GM21390 (cell line): Measurements from ENCODE around the gene SIPA1.
A peak's percentile ranks its signal among the peaks of the same experiment; 100 is the strongest.

Experiments
- ATAC-seq: cut with Tn5 transposase; IDR thresholded peaks from one replicate; pipeline ENCODE4 v1.9.1; 2021; ENCODE audit not compliant: unreplicated experiment

The SIPA1 gene

DNA sequence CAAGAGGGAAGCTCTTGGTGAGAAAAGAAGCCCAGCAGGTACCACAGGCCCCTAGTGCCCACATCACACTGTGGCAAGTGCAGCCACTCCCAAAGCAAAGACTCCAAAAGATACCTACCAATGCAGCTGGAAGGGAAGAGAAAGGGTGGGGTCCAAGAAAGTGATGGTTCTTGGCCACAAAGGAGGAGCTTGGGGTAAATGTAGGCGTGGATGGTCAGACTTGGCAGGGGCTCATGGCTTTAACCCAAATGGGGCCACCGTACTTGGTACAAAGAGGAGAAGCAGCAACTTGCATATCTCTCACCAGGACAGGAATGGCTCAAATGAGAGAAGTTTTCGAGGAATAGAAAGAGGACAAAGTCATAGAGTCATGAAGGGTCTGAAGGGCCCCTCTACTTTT, 28.7 kb upstream of the SIPA1 start:
- ATAC-seq, result no peak

- ATAC-seq, result no peak
Observed at GRCh38 chr11:65609665-65610064, 28.2 kb upstream of the SIPA1 start.

DNA sequence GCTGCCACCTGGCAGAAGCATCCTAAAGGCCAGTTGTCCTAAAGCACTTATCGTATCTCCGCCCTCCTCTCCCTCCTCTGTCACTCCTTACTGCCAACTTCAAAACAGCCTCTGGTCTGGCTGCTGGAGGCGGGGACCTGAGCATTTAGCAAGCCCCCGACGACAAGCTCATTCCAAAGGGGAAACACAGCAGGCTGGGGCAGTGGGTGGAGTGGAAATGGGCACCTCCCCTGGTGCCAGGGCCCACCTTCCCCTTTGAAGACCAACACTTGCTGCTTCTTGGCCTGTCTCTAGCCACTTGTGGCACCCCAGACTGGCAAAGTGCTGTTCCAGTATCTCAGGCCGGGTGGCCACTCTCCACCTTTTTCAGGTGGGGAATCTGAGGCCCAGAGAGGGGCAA, 27.5 kb upstream of the SIPA1 start:
- ATAC-seq, result no peak

DNA sequence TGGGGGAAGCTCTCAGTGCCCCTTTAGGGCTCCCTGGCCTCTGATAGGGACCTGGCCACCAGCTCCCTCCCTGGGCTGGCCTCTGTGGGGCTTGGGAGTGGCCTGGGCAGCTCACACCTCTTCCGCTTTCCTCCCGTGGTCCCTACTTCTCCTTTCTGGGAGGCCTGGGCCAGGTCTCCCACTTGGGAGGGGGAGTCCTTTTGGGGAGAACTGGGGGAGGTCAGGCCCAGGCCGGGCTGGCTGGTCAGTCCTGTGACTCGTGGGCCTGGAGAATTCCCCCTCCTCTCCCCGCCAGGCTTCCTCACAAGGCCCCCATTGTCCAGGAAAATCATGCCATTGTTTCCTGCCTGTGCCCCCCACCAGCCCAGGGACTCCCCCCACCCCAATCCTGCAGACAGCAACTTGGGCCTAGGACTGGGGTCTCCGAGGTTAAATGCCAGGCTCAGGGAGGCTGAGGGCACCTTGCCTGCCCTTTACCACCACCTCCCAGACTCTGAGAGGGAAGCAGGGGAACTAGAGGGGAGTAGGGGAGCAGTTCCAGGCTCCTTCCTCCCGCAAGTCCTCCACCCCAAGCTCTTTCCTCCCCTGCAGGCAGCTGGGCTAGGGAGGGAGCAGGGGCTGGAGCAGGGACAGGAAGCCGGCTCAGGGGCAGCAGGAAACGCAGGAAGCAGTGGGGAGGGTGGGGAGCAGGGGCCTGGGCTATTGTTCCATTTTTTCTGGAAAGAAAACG, 26.7 kb upstream of the SIPA1 start:
- no peak for ATAC-seq

DNA sequence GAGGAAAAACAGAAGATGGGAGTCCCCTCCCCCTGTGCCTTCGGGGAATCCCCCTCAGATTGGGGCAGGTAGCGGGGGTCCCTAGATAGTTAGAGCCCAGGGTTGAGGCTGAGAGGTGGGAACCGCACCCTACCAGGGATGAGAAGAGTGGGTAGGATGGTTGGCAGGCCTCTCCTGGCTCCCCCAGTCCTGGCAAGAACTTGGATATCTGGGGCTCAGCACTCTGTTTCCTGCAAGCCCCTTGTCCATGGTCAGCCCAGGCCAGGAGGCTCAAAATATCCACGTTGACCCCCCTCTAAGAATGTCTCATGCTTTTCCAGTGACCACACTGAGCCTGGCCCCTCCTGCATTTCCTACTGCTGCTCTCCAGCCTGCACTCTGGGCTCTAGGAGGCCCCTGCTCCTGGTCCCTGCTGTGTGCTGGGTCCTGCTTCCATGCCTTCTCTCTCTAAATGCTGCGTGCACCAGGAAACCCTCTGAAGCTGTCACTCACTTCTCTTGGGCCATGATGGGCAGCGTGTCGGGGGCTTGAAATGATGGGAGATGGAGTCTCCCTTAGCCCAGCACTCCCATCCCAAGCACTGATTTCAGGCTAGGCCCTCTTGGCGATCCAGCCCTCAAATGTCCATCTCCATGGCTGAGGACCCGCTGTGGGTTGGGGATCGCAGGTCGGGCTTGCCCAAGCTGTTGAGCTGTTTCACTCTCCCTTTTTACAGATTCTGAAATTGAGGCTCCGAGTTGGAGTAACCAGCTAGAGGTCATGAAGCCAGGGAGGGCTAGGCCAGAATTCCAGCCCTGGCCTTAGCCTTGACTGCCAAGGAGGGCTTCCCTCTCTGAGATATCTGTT, 25.9 kb upstream of the SIPA1 start:
- ATAC-seq, result no peak

- no peak for ATAC-seq
Observed at GRCh38 chr11:65612691-65613090, 25.2 kb upstream of the SIPA1 start.

GRCh38 chr11:65613091-65613928, 24.6 kb upstream of the SIPA1 start:
- no peak for ATAC-seq

GRCh38 chr11:65615229-65615949, 22.5 kb upstream of the SIPA1 start, which contains the start of gene PCNX3:
Gene PCNX3, plus strand, starts transcription at chr11:65615776. Its CDS starts 536 bp downstream, at chr11:65616312.
- ATAC-seq, result peak; percentile 76

GRCh38 chr11:65615950-65616574, 21.8 kb upstream of the SIPA1 start:
- peak; percentile 3 for ATAC-seq

DNA sequence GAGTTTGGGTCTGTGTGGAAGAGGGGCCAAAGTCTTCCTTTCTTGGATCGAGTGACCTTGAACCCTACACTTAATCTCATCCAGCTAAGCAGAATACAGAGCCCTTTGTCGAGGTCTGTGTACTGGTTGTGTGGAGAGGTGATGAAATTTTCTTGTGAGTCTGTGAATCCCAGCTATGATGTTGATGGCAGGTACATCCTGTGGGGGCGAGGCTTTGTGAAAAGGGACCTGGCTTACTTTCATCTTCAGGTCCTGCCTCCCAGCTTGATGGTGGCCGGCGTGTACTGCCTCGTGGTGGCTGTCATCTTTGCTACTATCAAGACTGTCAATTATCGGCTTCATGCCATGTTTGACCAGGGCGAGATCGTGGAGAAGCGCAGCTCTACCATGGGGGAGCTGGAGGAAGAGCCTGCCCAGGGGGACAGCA, 21.3 kb upstream of the SIPA1 start:
- no peak for ATAC-seq

DNA sequence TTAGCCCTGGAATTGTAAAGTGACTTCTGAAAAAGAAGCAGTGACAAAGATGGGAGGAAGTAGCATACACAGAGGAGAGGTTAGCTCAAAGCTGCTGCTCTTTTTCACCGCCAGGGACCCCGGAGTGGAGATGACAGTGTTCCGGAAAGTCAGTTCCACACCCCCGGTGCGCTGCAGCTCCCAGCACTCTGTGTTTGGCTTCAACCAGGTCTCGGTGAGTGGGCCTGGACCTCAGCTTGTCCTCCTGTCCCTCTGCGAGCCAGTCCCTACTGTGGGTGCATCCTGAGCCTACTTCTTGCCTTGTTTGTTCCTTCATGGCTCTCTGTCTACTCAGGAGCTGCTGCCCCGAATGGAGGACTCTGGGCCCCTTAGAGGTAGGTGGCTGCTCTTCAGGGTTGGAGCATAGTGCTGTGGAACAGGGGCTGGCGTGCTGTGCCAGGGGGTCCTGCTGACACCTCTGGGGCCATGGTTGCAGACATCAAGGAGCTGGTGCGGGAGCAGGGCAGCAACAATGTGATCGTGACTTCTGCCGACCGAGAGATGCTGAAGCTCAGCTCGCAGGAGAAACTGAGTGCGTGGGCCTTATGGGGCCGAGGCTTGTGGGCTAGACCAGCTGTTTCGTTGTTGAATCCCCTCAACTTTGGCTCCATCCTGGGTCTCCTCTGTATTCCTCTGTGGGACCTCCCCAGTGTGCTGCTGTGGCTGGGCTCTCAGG, 20.6 kb upstream of the SIPA1 start:
- ATAC-seq, result no peak

- ATAC-seq, result no peak
Observed at GRCh38 chr11:65617990-65618751, 19.7 kb upstream of the SIPA1 start.

DNA sequence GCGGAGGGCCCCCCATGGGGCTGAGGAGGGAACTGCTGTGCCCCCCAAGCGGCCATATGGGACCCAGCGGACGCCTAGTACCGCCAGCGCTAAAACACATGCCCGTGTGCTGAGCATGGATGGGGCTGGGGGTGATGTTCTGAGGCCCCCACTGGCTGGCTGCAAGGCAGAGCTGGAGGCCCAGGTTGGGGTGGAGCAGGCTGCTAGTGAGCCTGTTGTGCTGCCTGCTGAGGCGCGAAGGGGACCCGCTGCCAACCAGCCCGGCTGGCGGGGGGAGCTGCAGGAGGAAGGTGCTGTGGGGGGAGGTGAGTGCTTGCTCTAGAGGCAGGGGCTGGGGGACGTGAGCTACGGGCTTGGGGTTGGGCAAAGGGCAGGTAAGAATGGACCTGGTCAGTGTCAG, 19.1 kb upstream of the SIPA1 start:
- ATAC-seq, result no peak

GRCh38 chr11:65619281-65619928, 18.5 kb upstream of the SIPA1 start:
- ATAC-seq, result no peak

GRCh38 chr11:65620666-65621065, 17.2 kb upstream of the SIPA1 start:
- ATAC-seq, result no peak

- no peak for ATAC-seq
Observed at GRCh38 chr11:65621460-65621859, 16.4 kb upstream of the SIPA1 start.

DNA sequence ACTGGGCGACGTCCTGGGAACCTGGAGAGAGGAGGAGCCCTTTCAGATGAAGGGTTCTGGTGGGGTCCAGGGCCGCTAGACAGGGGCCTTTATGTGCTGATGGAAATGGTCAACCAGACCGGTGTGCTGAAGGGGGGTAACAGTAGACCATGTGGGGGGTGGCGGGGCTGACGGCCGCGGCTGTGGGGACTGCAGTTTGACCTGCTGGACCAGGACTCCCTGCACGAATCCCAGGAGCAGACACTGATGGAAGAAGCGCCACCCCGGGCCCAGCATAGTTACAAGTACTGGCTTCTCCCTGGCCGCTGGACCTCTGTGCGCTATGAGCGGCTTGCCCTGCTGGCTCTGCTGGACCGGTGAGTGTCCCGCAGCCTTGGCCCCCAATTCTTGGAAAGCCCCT, 15.9 kb upstream of the SIPA1 start:
- ATAC-seq, result no peak

DNA sequence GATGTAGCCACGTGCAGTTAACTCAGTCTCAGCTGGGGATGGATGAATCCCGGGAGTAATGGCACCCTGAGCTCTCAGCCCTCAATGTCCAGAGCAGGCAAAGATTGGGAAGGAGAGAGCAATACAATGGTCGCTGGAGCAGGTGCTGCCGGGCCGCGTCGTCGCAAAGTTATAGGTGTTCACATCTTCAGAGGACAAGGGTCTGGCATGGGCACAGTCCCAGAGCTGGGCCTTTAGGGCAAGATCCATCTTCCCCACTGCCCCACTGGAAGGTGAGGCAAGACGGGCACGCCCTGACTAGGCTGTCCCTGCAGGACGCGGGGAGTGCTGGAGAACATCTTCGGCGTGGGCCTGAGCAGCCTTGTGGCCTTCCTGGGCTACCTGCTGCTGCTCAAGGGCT, 14.7 kb upstream of the SIPA1 start:
- ATAC-seq, result no peak
